H1 (cell line): Measurements from ENCODE around the gene DLL4.

Experiments used
- ASH2L ChIP-seq: fragments of 200-600, 300-600 bp; sonication (generic); IDR thresholded peaks from one replicate; pipeline ENCODE4 v1.7.1; 2017; ENCODE audit warnings: low read length
- ATF3 ChIP-seq: IDR thresholded peaks from 2 replicates; pipeline ENCODE4 v1.6.1; 2011; ENCODE audit warnings: low read depth, mild to moderate bottlenecking, low read length; ENCODE audit not compliant: insufficient read depth
- NRF1 ChIP-seq: IDR thresholded peaks from 2 replicates; pipeline ENCODE4 v1.6.1; 2011; ENCODE audit warnings: mild to moderate bottlenecking, low read depth, low read length, improper control_type of control experiment
- RNF2 ChIP-seq: fragments of 200-900, 300-1000 bp; sonication (generic); IDR thresholded peaks from 2 replicates; pipeline ENCODE4 v1.7.1; 2016; ENCODE audit warnings: borderline replicate concordance, low read depth, mild to moderate bottlenecking, antibody characterized with exemption, low read length; ENCODE audit not compliant: poor library complexity, severe bottlenecking; ENCODE audit errors: missing control alignments
- TF ChIP-seq, protein P1 (sequence below), 3 experiments: IDR thresholded peaks; 1 replicate in 2 of 3; 2 replicates in 1 of 3; pipeline versions ENCODE4 v1.5.1 to v1.6.1; 2011; ENCODE audit warnings: low read length in 3 of 3, mild to moderate bottlenecking in 3 of 3, inconsistent platforms in 2 of 3, low read depth in 1 of 3, moderate library complexity in 1 of 3; ENCODE audit not compliant: insufficient read depth in 1 of 3; ENCODE audit errors: control extremely low read depth in 1 of 3

- TF ChIP-seq NRF1: no peak
- TF ChIP-seq, protein P1, sequence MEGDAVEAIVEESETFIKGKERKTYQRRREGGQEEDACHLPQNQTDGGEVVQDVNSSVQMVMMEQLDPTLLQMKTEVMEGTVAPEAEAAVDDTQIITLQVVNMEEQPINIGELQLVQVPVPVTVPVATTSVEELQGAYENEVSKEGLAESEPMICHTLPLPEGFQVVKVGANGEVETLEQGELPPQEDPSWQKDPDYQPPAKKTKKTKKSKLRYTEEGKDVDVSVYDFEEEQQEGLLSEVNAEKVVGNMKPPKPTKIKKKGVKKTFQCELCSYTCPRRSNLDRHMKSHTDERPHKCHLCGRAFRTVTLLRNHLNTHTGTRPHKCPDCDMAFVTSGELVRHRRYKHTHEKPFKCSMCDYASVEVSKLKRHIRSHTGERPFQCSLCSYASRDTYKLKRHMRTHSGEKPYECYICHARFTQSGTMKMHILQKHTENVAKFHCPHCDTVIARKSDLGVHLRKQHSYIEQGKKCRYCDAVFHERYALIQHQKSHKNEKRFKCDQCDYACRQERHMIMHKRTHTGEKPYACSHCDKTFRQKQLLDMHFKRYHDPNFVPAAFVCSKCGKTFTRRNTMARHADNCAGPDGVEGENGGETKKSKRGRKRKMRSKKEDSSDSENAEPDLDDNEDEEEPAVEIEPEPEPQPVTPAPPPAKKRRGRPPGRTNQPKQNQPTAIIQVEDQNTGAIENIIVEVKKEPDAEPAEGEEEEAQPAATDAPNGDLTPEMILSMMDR (IDR thresholded peaks at IDR 0.05; ENCODE audit: control extremely low read depth in 1 of 3, insufficient read depth in 1 of 3, low read depth in 1 of 3, low read length in 3 of 3): no peak
- no peak for TF ChIP-seq ATF3
- TF ChIP-seq RNF2: no peak
- TF ChIP-seq ASH2L: no peak
These were observed 35.5 kb downstream of the DLL4 start for GRCh38 chr15:40964634-40965033.
